ENCODE results near the gene VEGFA.

Gene VEGFA

DNA sequence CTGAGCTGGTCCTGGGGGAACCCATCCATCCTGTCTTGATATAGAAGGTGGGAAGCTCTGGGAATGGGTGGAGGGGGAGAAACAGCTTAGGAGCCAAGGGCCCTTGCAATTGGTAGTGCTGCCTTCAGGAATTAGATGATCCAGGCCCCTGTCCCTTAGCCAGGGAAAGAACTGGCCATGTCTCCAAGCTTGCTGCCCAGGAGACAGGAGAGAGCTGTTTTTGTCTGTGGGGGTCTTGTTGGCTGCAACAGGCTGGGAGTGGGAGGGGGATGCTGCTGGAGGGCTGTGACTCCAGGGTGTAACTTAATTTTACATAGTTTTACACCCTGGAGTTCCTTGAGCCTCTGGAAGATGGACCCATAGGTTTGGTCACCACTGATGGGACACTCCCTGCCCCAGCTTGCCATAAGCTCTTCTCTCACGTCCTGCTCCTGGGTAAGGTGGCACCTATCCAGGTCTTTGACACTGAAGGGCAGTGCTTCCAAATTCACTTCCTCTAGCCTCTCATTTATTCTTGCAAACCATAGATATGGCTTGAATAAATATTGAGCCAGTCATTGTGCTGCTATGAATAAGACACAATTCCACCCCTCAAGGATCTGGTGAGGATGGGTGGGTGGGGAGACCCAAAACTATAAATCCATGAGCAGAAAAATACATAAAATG lies 16.8 kb downstream of the VEGFA start:
- TF ChIP-seq, protein P1, sequence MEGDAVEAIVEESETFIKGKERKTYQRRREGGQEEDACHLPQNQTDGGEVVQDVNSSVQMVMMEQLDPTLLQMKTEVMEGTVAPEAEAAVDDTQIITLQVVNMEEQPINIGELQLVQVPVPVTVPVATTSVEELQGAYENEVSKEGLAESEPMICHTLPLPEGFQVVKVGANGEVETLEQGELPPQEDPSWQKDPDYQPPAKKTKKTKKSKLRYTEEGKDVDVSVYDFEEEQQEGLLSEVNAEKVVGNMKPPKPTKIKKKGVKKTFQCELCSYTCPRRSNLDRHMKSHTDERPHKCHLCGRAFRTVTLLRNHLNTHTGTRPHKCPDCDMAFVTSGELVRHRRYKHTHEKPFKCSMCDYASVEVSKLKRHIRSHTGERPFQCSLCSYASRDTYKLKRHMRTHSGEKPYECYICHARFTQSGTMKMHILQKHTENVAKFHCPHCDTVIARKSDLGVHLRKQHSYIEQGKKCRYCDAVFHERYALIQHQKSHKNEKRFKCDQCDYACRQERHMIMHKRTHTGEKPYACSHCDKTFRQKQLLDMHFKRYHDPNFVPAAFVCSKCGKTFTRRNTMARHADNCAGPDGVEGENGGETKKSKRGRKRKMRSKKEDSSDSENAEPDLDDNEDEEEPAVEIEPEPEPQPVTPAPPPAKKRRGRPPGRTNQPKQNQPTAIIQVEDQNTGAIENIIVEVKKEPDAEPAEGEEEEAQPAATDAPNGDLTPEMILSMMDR (IDR thresholded peaks at IDR 0.05; ENCODE audit: low read depth, low read length, missing control alignments): no peak
- H3K4me3 ChIP-seq (ENCODE audit: low read depth, low read length): no peak overlapping the region
- no peak for DNase-seq (ENCODE audit: low read depth)

- no peak for DNase-seq (ENCODE audit: low read depth)
- TF ChIP-seq, protein P1 (IDR thresholded peaks at IDR 0.05; ENCODE audit: low read depth, low read length, missing control alignments): no peak
- H3K4me3 ChIP-seq (ENCODE audit: low read depth, low read length): no peak overlapping the region
Measured at GRCh38 chr6:43788301-43788700, 18.3 kb downstream of the VEGFA start.

DNA sequence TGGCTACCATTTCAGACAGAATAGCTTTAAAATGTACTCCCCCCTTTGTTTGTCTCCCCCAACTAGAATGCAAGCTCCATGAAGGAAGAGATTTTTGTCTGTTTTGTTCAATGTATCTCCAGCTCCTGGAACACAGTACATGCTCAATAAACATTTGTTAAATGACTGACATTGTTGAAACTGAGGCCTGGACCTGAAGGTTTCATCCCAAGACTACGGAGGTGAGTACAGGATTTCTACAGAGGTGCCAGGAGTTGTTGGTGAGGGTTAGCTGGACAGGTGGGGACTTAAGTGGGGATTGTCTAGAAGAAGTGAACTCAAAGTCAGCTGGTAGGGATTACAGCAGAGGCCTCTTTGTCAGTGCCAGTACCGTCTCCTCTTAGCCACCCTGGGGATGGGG lies 19.4 kb downstream of the VEGFA start:
- no peak for DNase-seq (ENCODE audit: low read depth)
- H3K4me3 ChIP-seq (ENCODE audit: low read depth, low read length): no peak overlapping the region
- TF ChIP-seq, protein P1 (IDR thresholded peaks at IDR 0.05; ENCODE audit: low read depth, low read length, missing control alignments): no peak

DNA sequence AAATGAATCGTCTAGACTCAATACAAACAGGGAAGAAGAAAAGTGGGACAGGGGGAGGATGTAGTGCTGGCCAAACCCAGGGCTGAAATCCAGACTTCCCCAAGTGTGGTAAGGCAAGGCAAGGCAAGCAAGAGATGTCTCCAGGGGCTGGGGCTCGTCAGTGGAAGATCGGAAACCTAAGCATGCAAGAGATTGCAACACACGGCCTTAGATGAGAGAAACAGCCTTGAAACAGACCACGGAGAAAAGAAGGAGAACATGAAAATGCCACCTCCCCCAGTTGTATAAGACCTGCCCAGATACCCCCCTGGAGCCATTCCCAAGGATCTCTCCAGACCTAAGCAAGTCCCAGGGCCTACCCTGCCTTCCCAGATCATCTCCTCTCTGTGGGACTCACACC lies 20.0 kb downstream of the VEGFA start:
- TF ChIP-seq, protein P1 (IDR thresholded peaks at IDR 0.05; ENCODE audit: low read depth, low read length, missing control alignments): no peak
- DNase-seq (ENCODE audit: low read depth): no peak
- H3K4me3 ChIP-seq (ENCODE audit: low read depth, low read length): no peak overlapping the region

DNA sequence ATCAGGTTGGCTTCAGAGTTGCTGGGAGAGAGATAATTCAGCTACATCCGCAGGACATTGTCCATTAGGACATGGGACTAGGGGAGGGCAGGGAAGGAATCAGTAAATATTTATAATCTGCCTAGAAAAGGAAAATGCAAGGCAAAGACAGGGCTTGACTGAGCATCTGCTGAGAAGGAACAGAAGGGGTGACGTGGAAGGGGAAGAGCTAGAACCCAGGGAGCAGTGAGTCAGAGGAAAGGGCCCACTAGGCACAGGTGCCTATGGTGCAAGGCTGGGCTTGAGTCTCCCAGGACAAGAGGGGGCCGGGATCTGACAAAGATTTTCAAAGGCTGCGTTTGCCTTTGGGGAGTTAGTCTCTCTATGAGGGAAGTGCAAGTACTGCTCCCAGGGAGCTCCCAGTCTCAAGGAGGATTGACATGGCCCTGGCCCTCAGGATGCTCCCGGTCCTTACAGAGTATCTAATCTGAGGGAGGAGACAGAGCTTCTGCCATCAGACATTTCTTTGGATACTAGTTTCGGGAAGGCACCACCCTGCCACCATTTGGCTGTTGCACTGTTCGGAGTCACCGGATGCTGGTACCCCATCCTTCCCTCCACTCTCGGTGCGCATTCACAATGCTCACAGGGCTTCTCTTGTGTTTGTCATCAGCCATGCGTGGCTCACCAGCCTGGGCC lies 21.9 kb downstream of the VEGFA start:
- TF ChIP-seq, protein P1 (IDR thresholded peaks at IDR 0.05; ENCODE audit: low read depth, low read length, missing control alignments): no peak
- DNase-seq (ENCODE audit: low read depth): no peak
- no peak overlapping the region for H3K4me3 ChIP-seq (ENCODE audit: low read depth, low read length)

DNA sequence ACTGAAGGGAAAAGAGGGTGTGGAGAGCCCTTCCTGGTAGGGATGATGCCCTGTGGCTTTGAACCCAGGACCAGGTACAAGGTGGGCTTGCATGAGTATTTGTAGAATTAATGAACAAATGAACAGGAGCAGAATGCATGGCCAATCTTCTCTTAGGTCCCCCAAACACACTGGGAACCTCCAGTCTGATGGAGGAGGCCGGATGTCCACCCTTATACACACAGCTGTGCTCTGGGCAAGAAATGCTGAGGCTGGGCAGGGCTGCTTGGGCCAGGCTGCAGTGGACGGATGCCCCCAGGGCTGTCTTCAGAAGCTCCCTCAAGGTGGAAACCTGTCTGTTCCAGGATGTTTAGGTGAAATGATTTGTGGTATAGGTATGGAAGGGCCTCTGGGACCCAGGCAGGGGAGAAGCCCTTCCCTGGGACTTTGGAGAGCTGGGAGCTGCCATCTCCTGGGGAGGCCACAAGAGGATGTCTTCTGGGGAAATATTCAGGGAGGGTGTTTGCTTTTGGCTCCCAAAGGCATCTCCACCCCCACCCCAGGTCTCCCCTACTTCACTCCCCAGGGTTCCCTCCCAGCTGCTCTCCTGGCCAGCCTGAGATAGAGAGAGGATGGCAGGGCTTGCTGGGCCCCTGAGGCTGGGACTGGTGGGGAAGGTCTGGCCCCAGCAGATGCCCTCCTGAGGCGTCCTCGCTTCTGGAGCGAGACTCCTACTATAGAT lies 23.3 kb downstream of the VEGFA start:
- DNase-seq (ENCODE audit: low read depth): no peak
- no peak overlapping the region for H3K4me3 ChIP-seq (ENCODE audit: low read depth, low read length)
- TF ChIP-seq, protein P1 (IDR thresholded peaks at IDR 0.05; ENCODE audit: low read depth, low read length, missing control alignments): no peak

Measured in GM12864 (cell line).